GM23248 (cell line): ENCODE data around the gene MBD1.

Experiments used
- EZH2 ChIP-seq: fragments of 200-600 bp; sonication (generic); IDR thresholded peaks from 2 replicates; pipeline ENCODE4 v1.6.1; 2018; ENCODE audit warnings: antibody characterized with exemption, mild to moderate bottlenecking; ENCODE audit not compliant: insufficient read depth, poor library complexity, severe bottlenecking
- EZH2phosphoT487 ChIP-seq: fragments of 200-600 bp; sonication (generic); IDR thresholded peaks from 2 replicates; pipeline ENCODE4 v1.6.1; 2018; ENCODE audit warnings: antibody characterized with exemption, moderate library complexity, mild to moderate bottlenecking, low read depth; ENCODE audit not compliant: insufficient read depth

GRCh38 chr18:50268022-50268747, 13.1 kb downstream of the MBD1 start:
- TF ChIP-seq EZH2 (no peak), EZH2phosphoT487 (no peak)
